OCI-LY1 (cell line): ENCODE results near the gene IGFBP7.

Experiments used
- H2AFZ ChIP-seq: fragments of 200-600 bp; sonication (generic), shearing (Covaris generic); 2 replicates; pipeline ENCODE4 v1.6.0; 2014; ENCODE audit warnings: antibody characterized with exemption, mild to moderate bottlenecking, low read length
- H3F3A ChIP-seq: fragments of 200-600 bp; sonication (generic), shearing (Covaris generic); 2 replicates; pipeline ENCODE4 v1.6.0; 2014; ENCODE audit warnings: mild to moderate bottlenecking, antibody characterized with exemption, low read length, moderate library complexity; ENCODE audit not compliant: insufficient read depth
- H3K27ac ChIP-seq: fragments of 200-600 bp; sonication (generic); 2 replicates; pipeline ENCODE4 v1.5.1; 2014; ENCODE audit warnings: low read length, mixed run types, mild to moderate bottlenecking, low read depth; ENCODE audit not compliant: poor library complexity, severe bottlenecking
- H3K27me3 ChIP-seq: fragments of 200-600 bp; sonication (generic); 2 replicates; pipeline ENCODE4 v1.6.0; 2014; ENCODE audit warnings: antibody characterized with exemption, mild to moderate bottlenecking, low read length, moderate library complexity; ENCODE audit not compliant: insufficient read depth
- H3K36me3 ChIP-seq: fragments of 200-600 bp; sonication (generic); 2 replicates; pipeline ENCODE4 v1.6.1; 2014; ENCODE audit warnings: mild to moderate bottlenecking, antibody characterized with exemption, low read length, moderate library complexity, mixed read lengths; ENCODE audit not compliant: insufficient read depth
- H3K4me1 ChIP-seq: fragments of 200-600 bp; sonication (generic); 2 replicates; pipeline ENCODE4 v1.5.1; 2014; ENCODE audit warnings: mild to moderate bottlenecking, low read length, moderate library complexity; ENCODE audit not compliant: insufficient read depth, severe bottlenecking
- H3K4me2 ChIP-seq: fragments of 200-600 bp; sonication (generic), shearing (Covaris generic); 2 replicates; pipeline ENCODE4 v1.6.1; 2014; ENCODE audit warnings: low read length
- H3K4me3 ChIP-seq: fragments of 200-600 bp; sonication (generic); 2 replicates; pipeline ENCODE4 v1.5.1; 2014; ENCODE audit warnings: low read length, low read depth, mild to moderate bottlenecking, mixed read lengths; ENCODE audit not compliant: poor library complexity, severe bottlenecking
- H3K79me2 ChIP-seq: fragments of 200-600 bp; shearing (Covaris generic); 2 replicates; pipeline ENCODE4 v1.6.1; 2016; ENCODE audit warnings: mixed run types, low read length, mixed read lengths; ENCODE audit not compliant: insufficient read depth
- H3K9ac ChIP-seq: fragments of 200-600 bp; sonication (generic), shearing (Covaris generic); 2 replicates; pipeline ENCODE4 v1.6.1; 2014; ENCODE audit warnings: mild to moderate bottlenecking, low read length, mixed read lengths
- H3K9me2 ChIP-seq: fragments of 200-600 bp; sonication (generic), shearing (Covaris generic); 2 replicates; pipeline ENCODE4 v1.6.1; 2014; ENCODE audit warnings: low read depth, mild to moderate bottlenecking, low read length, mixed read lengths
- H3K9me3 ChIP-seq: fragments of 200-600 bp; shearing (Covaris generic); 2 replicates; pipeline ENCODE4 v1.6.1; 2014; ENCODE audit warnings: low read length, mixed read lengths
- H4K20me1 ChIP-seq: fragments of 200-600 bp; sonication (generic), shearing (Covaris generic); 2 replicates; pipeline ENCODE4 v1.6.0; 2016; ENCODE audit warnings: mild to moderate bottlenecking, low read length; ENCODE audit not compliant: insufficient read depth
- EZH2 ChIP-seq: fragments of 200-600 bp; sonication (generic), shearing (Covaris generic); IDR thresholded peaks from 2 replicates; pipeline ENCODE4 v1.8.0; 2017; ENCODE audit warnings: borderline replicate concordance, mixed run types, mild to moderate bottlenecking, antibody characterized with exemption, low read length, moderate library complexity, mixed read lengths
- TF ChIP-seq, protein P1 (sequence below): fragments of 200-600 bp; sonication (generic), shearing (Covaris generic); IDR thresholded peaks from 2 replicates; pipeline ENCODE4 v1.5.1; 2017; ENCODE audit warnings: mild to moderate bottlenecking, antibody characterized with exemption, low read length, moderate library complexity, mixed read lengths

Gene IGFBP7

DNA sequence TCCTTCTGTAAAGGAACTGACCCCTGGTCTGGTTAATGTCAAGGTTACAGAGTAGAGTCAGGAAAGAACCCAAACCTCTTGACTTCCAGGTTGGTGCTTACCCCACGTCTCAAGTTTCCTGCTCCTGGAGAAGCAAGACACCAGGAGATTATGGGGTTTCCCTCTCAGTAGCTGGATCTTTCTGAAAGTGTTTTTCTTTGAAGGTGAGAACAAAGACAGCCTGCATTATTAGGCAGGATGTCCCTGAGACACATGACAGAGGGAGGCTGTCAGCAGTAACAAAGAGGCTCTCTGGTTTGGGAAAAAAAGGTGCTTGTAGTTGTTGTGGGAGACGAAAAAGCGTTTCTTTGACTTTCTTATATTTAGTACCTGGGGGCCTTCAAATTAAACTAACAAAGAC is 44.7 kb upstream of the IGFBP7 start:
- Histone ChIP-seq H3K27me3 (no peaks in the 10 kb centered on the region), H3K9ac (no peak overlapping the region), H3K79me2 (no peaks in the 10 kb centered on the region), H3K9me3 (no peaks in the 10 kb centered on the region), H4K20me1 (no peaks in the 10 kb centered on the region), H3K27ac (no peak overlapping the region), H3K4me3 (no peak overlapping the region), H3K4me2 (no peak overlapping the region), H3K9me2 (no peaks in the 10 kb centered on the region), H2AFZ (no peak overlapping the region), H3F3A (no peaks in the 10 kb centered on the region), H3K36me3 (no peaks in the 10 kb centered on the region), H3K4me1 (no peaks in the 10 kb centered on the region)
- no peak for TF ChIP-seq EZH2
- TF ChIP-seq, protein P1, sequence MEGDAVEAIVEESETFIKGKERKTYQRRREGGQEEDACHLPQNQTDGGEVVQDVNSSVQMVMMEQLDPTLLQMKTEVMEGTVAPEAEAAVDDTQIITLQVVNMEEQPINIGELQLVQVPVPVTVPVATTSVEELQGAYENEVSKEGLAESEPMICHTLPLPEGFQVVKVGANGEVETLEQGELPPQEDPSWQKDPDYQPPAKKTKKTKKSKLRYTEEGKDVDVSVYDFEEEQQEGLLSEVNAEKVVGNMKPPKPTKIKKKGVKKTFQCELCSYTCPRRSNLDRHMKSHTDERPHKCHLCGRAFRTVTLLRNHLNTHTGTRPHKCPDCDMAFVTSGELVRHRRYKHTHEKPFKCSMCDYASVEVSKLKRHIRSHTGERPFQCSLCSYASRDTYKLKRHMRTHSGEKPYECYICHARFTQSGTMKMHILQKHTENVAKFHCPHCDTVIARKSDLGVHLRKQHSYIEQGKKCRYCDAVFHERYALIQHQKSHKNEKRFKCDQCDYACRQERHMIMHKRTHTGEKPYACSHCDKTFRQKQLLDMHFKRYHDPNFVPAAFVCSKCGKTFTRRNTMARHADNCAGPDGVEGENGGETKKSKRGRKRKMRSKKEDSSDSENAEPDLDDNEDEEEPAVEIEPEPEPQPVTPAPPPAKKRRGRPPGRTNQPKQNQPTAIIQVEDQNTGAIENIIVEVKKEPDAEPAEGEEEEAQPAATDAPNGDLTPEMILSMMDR = no peak

DNA sequence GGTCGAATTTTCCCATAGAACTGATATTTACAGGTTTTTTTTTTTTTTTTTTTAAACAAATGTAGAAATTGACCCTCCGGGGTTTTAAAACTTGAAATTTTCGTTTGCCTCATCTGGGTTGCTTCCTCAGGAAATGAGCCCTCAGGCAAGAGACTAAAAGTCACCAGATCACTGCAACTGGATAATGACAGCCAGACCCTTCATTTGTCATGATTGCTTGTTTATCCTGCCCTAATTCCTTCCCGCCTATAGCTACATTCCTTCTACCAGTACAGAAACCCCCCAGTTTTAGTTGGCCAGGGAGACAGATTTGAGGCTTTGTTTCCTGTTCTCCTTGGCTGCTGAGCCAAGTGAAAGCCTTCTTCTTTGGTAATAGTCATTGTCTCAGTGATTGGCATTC is 44.0 kb upstream of the IGFBP7 start:
- Histone ChIP-seq H4K20me1 (no peaks in the 10 kb centered on the region), H3K9me2 (no peaks in the 10 kb centered on the region), H3K27me3 (no peaks in the 10 kb centered on the region), H3K4me2 (no peak overlapping the region), H3K36me3 (no peaks in the 10 kb centered on the region), H3K79me2 (no peaks in the 10 kb centered on the region), H3K9ac (no peak overlapping the region), H3F3A (no peaks in the 10 kb centered on the region), H2AFZ (no peak overlapping the region), H3K4me3 (no peak overlapping the region), H3K27ac (no peak overlapping the region), H3K9me3 (no peaks in the 10 kb centered on the region), H3K4me1 (no peaks in the 10 kb centered on the region)
- TF ChIP-seq EZH2 = no peak
- TF ChIP-seq, protein P1 = no peak

DNA sequence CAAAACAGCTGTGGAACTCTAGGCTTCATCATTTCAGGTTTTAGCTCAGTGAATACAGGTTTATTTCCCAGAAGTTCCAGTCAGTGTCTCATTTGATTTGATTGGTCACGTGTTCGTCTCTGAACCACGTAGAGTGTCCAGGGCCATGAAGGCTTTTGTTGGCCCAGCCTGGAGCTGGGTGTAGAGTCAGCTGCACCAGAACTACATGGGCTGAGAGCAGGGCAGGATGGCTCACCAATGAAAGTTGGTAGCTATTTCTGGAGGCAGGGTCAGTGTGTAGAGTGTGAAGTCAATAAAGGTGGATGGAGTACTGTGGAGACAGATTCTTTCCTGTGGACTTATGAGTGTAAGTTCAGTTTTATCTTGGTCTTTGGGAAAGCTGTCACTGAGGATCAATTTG is 43.0 kb upstream of the IGFBP7 start:
- H3K27ac ChIP-seq = no peak overlapping the region
- no peaks in the 10 kb centered on the region for H3K36me3 ChIP-seq
- H3K4me1 ChIP-seq = no peaks in the 10 kb centered on the region
- H4K20me1 ChIP-seq = no peaks in the 10 kb centered on the region
- H3K9me2 ChIP-seq = no peaks in the 10 kb centered on the region
- H3K9me3 ChIP-seq = no peaks in the 10 kb centered on the region
- no peak overlapping the region for H3K9ac ChIP-seq
- TF ChIP-seq, protein P1 = no peak
- TF ChIP-seq EZH2 = no peak
- H3K4me3 ChIP-seq = no peak overlapping the region
- H3K79me2 ChIP-seq = no peaks in the 10 kb centered on the region
- no peaks in the 10 kb centered on the region for H3F3A ChIP-seq
- H2AFZ ChIP-seq = no peak overlapping the region
- H3K4me2 ChIP-seq = no peak overlapping the region
- no peaks in the 10 kb centered on the region for H3K27me3 ChIP-seq
